ENCODE results near the gene PRKN.

- TF ChIP-seq POLR2A (IDR thresholded peaks at IDR 0.05; ENCODE audit: low read length) (no peak), GATA1 (IDR thresholded peaks at IDR 0.05; ENCODE audit: low read depth, low read length) (no peak)
These were observed 1172.7 kb downstream of the PRKN start for GRCh38 chr6:161554883-161555282.
